Skeletal muscle cell (primary cell): ENCODE results near the gene TTC12.
"Not testable (repeated sequence)": the region's sequence is repeated elsewhere in the genome, so short reads cannot be mapped to it uniquely, and the experiment has no call there.

Source experiments
- DNase-seq: peaks from one replicate; pipeline ENCODE4 v3.0.0-alpha.2; 2010; ENCODE audit warnings: low read depth
- H3K4me3 ChIP-seq: 2 replicates; pipeline ENCODE4 v1.5.1; 2011; ENCODE audit warnings: low read depth, mild to moderate bottlenecking, control low read depth, low read length, moderate library complexity

TTC12 gene

DNA sequence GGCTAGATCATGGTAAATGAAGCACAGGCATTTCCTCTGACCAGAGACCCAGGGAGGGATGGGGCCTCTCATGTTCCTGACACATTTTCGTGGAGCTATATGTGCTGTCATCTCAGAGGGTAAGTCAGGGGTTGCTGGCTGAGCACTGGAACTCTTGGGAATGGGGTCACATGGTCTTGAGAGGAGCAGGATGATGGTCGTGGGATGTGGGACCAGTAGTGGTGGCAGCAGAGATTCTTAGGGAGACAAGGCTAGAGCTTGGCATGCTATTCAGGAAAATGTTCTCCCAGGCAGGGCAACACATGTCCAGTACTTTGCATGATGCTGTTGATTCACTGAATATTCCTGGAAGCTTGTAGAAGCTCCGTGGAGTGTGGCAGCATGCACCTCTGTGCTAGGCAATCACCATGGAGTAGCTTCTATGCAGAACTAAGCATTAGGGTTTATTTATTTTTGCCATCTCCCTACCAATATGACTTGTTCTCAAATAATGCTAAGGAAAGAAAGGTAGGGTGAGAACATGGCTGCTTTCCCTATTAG, 31.4 kb upstream of the TTC12 start:
- no peak for DNase-seq
- H3K4me3 ChIP-seq, result no peak overlapping the region

DNA sequence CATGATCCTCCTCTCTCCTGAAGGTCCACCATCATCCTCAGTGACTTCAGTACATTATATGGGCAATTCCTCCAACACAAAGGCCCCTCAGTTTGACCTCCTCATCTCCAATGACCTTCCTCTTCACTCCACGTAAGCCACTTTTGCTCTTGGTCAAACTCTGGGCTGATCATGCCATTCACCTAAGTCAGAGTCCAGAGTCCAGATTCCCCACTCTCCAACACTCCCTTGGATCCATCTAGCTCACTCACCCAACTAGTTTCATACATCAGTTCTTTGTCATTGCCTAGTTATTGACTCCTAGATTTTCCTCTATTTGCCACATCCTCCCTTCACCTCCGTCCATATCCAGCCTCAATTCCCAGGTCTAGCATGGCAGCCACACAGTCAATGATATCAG, 30.5 kb upstream of the TTC12 start:
- H3K4me3 ChIP-seq, result no peak overlapping the region
- no peak for DNase-seq

DNA sequence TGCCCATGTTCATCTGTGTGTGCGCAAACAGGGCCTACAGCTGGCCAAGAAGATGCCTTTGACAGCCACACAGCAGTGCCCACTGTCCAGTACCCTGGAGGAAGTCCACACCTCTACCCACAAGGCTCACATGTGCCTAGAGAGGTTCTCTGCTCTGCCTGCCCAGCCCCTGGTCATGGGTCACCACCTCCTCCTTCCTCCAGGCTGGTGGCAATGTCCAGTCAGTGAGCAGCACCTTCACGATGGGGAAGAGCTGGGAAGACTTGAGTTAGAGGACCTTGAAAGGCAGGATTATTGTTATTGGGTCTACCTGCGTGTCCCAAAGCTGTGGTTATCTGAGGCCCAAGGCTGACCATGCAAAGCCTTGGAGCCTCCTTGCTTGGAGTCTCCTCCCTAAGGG, 28.4 kb upstream of the TTC12 start:
- no peak for DNase-seq

DNA sequence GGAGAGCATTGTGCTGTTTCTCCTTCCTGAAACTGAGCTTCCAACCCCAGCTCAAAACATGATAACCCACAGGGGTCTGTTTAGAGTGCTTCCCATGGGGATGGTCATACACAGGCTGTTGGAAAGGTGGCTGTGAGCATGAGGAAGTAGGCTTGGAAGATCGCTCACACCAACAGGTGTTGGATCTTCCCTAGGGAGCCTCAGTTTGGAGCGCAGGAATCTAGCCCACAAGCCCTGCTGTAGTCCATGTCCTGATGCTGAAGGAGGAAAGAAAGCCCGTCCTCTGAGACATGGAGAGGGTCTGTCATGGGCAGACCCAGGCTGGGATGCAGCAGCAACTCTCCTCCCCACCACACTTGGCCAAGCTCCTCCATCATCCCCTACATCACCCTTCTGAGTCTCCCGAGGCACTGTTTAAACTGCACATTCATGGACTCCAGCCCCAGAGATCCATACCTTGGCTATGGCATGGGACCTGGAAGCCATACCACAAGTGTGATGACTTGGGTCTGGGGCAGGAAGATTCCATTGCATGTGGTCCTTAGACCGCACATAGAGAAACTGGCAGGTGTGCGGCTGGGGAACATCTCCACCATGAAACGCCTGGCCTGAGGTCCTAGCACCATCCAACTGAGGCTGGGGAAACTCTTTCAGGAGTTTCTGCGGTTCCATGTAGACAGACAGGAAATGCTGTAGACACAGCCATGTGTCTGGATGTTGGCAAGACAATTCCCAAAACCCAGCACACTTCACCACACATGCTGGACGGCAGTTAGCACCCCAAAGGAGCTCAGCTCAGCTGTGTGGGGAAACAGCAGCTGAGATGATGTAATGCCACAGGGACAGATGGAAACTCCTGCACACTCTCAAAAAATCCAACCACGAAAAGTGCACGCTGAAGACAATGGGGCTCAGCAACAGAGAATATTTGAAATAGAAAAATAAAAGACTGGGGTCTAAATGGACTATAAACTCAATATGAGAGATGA, 27.6 kb upstream of the TTC12 start:
- no peak overlapping the region for H3K4me3 ChIP-seq
- peak; percentile 71 for DNase-seq

More for the DNA sequence above, 28.4 kb upstream of the TTC12 start:
- H3K4me3 ChIP-seq, result no peak overlapping the region

GRCh38 chr11:113287801-113288200, 26.6 kb upstream of the TTC12 start:
- H3K4me3 ChIP-seq, result no peak overlapping the region
- no peak for DNase-seq

GRCh38 chr11:113288286-113288863, 26.0 kb upstream of the TTC12 start:
- no peak overlapping the region for H3K4me3 ChIP-seq
- DNase-seq, result no peak

- no peak for DNase-seq
- H3K4me3 ChIP-seq, result no peak overlapping the region
Observed at GRCh38 chr11:113289431-113290187, 24.8 kb upstream of the TTC12 start.

GRCh38 chr11:113293936-113294335, 20.4 kb upstream of the TTC12 start:
- no peak for DNase-seq
- H3K4me3 ChIP-seq, result no peak overlapping the region

- DNase-seq, result no peak
Observed at GRCh38 chr11:113295993-113296392, 18.4 kb upstream of the TTC12 start.

DNA sequence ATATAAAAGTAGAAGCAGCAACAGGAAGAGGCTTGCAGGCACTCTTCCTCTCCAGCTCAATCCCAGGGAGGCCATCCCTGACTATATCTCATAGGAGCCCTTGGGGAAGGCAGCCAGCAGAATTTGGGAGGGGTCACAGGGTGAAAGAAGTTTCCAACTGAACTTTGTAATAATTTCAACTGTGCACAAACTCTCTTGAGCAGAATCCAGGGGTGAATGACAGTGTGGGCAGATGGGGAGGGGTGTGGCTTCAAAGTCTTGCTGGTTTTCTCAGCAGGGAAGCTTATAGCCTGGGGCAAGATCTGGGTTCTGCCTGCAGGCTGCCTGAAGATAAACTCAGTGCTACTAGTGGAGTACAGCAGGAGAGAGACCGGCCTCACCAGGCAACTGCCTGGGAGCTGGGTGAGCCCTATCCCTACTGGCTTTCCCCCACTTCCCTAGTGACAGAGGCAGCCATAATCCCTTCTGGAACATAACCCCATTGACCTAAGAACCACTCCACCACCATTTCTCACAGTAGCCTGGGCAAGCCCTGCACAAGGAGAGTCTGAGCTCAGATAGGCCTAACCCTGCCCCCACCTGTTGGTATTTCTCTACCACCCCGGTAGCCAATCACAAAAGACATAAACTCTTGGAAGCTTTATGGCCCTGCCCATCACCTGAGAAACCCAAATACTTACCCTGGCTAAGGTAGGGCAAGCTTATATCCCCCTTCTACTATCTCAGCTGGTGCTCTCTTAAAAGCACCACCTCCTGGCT, 17.8 kb upstream of the TTC12 start:
- DNase-seq, result no peak
- H3K4me3 ChIP-seq, result no peak overlapping the region

More at GRCh38 chr11:113295993-113296392, 18.4 kb upstream of the TTC12 start:
- no peak overlapping the region for H3K4me3 ChIP-seq

- not testable (repeated sequence) for H3K4me3 ChIP-seq, DNase-seq
Observed at GRCh38 chr11:113298496-113298895, 15.9 kb upstream of the TTC12 start.

GRCh38 chr11:113304916-113305315, 9.5 kb upstream of the TTC12 start:
- no peak for DNase-seq
- no peak overlapping the region for H3K4me3 ChIP-seq

- DNase-seq, result no peak
- no peak overlapping the region for H3K4me3 ChIP-seq
Observed at GRCh38 chr11:113305440-113306336, 8.7 kb upstream of the TTC12 start.

DNA sequence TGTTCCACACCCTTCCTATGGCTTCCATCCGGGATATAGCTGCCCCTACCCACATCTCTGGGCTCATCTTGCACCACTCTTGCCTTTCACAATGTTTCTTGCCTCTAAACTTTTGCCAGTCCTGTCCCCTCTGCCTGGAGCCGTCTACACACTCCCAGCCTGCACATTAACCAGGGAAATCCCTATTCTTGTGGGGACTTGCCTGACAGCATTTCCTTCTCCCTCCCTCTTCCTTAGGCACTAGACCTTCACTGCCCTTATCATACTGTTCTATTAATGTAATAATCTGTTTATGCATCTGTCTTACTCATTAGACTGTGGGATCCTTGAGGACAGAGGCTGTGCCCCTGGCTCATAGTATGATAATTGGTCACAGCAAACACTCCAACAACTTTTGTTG, 5.8 kb upstream of the TTC12 start:
- DNase-seq, result no peak
- H3K4me3 ChIP-seq, result no peak overlapping the region

- H3K4me3 ChIP-seq, result no peak overlapping the region
- DNase-seq, result peak; percentile 14
Observed at GRCh38 chr11:113311536-113311935, 2.8 kb upstream of the TTC12 start.

- no peak for DNase-seq
- no peak overlapping the region for H3K4me3 ChIP-seq
Observed at GRCh38 chr11:113313601-113314000, 782 bp upstream of the TTC12 start.

GRCh38 chr11:113314065-113314388, 356 bp upstream of the TTC12 start:
- no peak for DNase-seq
- H3K4me3 ChIP-seq, result peak overlapping the region; percentile 67

DNA sequence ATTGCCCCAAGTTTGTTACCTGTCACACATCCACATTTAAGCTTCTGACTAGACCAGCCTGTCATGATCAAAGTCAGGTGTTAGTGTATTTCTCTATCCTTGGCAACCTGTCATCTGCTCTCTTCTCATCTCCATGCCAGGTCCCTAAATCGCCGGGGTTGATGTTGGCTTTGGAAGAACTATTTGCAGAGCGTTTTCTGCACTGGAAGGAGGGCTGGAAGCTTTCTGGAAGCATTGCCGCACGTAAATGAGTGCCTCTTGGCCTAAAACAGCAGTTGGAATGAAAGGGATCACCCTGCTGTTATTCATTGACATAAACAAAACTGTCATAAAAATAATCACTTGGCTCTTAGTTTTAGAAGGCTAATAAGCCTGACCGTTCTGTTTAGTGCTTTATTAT, 1.4 kb downstream of the TTC12 start:
- no peak overlapping the region for H3K4me3 ChIP-seq
- no peak for DNase-seq
